ENCODE measurements around the gene CA11. TPM values are rescaled to one million over a fixed set of nuclear protein-coding genes. Genes with fewer than 3 reads are reported as not detected.

Gene CA11
- total RNA-seq, 1 experiment from 2014 or later, result 2.4 TPM

GRCh38 chr19:48588670-48589401, 57.2 kb downstream of the CA11 start:
- peak; percentile 74 for DNase-seq (ENCODE audit: low read depth)

Other genes starting within 250 kb of the CA11 start
- 66.9 and 70.5 TPM in 2 replicates for gene GRWD1, start 200.2 kb downstream of the CA11 start, total RNA-seq (2014; rRNA removed)
- gene KCNJ14, start 190.6 kb downstream of the CA11 start, total RNA-seq (2014; rRNA removed), result 0.52 and 0.71 TPM in 2 replicates
- 37.7 and 61.0 TPM in 2 replicates for gene CYTH2, start 176.8 kb downstream of the CA11 start, total RNA-seq (2014; rRNA removed)
- 0.06 and 0.13 TPM in 2 replicates for gene LMTK3, start 134.4 kb downstream of the CA11 start, total RNA-seq (2014; rRNA removed)
- not detected in 2 replicates for gene SULT2B1, start 94.0 kb downstream of the CA11 start, total RNA-seq (2014; rRNA removed)
- gene SPACA4, start 39.4 kb downstream of the CA11 start, total RNA-seq (2014; rRNA removed), result not detected in 2 replicates
- gene FAM83E, start 31.1 kb downstream of the CA11 start, total RNA-seq (2014; rRNA removed), result not detected in 2 replicates
- 1,651 and 2,205 TPM in 2 replicates for gene RPL18, start 27.0 kb downstream of the CA11 start, total RNA-seq (2014; rRNA removed)
- gene SPHK2, start 26.7 kb downstream of the CA11 start, total RNA-seq (2014; rRNA removed), result 13.3 and 16.2 TPM in 2 replicates
- gene DBP, start 8.8 kb downstream of the CA11 start, total RNA-seq (2014; rRNA removed), result 2.9 and 4.8 TPM in 2 replicates
- gene NTN5, start 26.8 kb upstream of the CA11 start, total RNA-seq (2014; rRNA removed), result not detected in 2 replicates
- not detected in 2 replicates for gene FUT2, start 49.8 kb upstream of the CA11 start, total RNA-seq (2014; rRNA removed)
- 2.4 and 3.5 TPM in 2 replicates for gene MAMSTR, start 73.5 kb upstream of the CA11 start, total RNA-seq (2014; rRNA removed)
- 0.11 and 0.26 TPM in 2 replicates for gene RASIP1, start 94.4 kb upstream of the CA11 start, total RNA-seq (2014; rRNA removed)
- gene IZUMO1, start 100.7 kb upstream of the CA11 start, total RNA-seq (2014; rRNA removed), result not detected in 2 replicates
- gene FUT1, start 106.5 kb upstream of the CA11 start, total RNA-seq (2014; rRNA removed), result not detected in 2 replicates
- not detected in 2 replicates for gene FGF21, start 109.3 kb upstream of the CA11 start, total RNA-seq (2014; rRNA removed)
- gene BCAT2, start 164.8 kb upstream of the CA11 start, total RNA-seq (2014; rRNA removed), result 23.8 and 26.5 TPM in 2 replicates
- gene HSD17B14, start 190.3 kb upstream of the CA11 start, total RNA-seq (2014; rRNA removed), result not detected in 2 replicates
- gene PLEKHA4, start 222.4 kb upstream of the CA11 start, total RNA-seq (2014; rRNA removed), result 21.3 and 27.8 TPM in 2 replicates
- 55.7 and 58.2 TPM in 2 replicates for gene PPP1R15A, start 226.2 kb upstream of the CA11 start, total RNA-seq (2014; rRNA removed)